Suprapubic skin (tissue), 4 donors: Measurements from ENCODE around the gene NALF2.

Experiments
- EP300 ChIP-seq: sonication (generic); formaldehyde crosslinking; IDR thresholded peaks from one replicate; pipeline ENCODE4 v1.6.1; 2017; ENCODE audit warnings: antibody characterized with exemption
- POLR2A ChIP-seq, 2 donors: fragments of 450-650 bp; IDR thresholded peaks; one replicate each; pipeline ENCODE4 v1.6.1; 2017; ENCODE audit warnings: antibody characterized with exemption in 2 of 2, mild to moderate bottlenecking in 2 of 2, moderate library complexity in 2 of 2
- POLR2AphosphoS5 ChIP-seq, 3 donors: sonication (generic); formaldehyde crosslinking; IDR thresholded peaks; one replicate each; pipeline ENCODE4 v1.6.1; 2017; ENCODE audit warnings: antibody characterized with exemption in 3 of 3
- TF ChIP-seq, protein P1 (sequence below), 2 donors: fragments of 200-600 bp in 1 of 2; fragments of 450-650 bp in 1 of 2; sonication (generic) in 1 of 2; IDR thresholded peaks; one replicate each; pipeline ENCODE4 v1.5.1; 2016 to 2019; ENCODE audit warnings: antibody characterized with exemption in 2 of 2, mild to moderate bottlenecking in 1 of 2, moderate library complexity in 1 of 2

- TF ChIP-seq, protein P1, sequence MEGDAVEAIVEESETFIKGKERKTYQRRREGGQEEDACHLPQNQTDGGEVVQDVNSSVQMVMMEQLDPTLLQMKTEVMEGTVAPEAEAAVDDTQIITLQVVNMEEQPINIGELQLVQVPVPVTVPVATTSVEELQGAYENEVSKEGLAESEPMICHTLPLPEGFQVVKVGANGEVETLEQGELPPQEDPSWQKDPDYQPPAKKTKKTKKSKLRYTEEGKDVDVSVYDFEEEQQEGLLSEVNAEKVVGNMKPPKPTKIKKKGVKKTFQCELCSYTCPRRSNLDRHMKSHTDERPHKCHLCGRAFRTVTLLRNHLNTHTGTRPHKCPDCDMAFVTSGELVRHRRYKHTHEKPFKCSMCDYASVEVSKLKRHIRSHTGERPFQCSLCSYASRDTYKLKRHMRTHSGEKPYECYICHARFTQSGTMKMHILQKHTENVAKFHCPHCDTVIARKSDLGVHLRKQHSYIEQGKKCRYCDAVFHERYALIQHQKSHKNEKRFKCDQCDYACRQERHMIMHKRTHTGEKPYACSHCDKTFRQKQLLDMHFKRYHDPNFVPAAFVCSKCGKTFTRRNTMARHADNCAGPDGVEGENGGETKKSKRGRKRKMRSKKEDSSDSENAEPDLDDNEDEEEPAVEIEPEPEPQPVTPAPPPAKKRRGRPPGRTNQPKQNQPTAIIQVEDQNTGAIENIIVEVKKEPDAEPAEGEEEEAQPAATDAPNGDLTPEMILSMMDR (IDR thresholded peaks at IDR 0.05) = no peak
- TF ChIP-seq POLR2AphosphoS5 (IDR thresholded peaks at IDR 0.05) (no peak), POLR2A (IDR thresholded peaks at IDR 0.05) (no peak), EP300 (no peak)
Observed at GRCh38 chrX:69546978-69547377, 42.9 kb downstream of the NALF2 start.
